PFSK-1 (cell line): ENCODE results near the gene TREM2.

ENCODE experiments used
- FOXP2 ChIP-seq: optimal IDR thresholded peaks from 2 replicates; pipeline ENCODE3; 2011; ENCODE audit warnings: borderline replicate concordance, control low read depth, inconsistent platforms; ENCODE audit not compliant: insufficient read depth; ENCODE audit errors: extremely low read length, extremely low read depth
- POLR2AphosphoS5 ChIP-seq: IDR thresholded peaks from 2 replicates; pipeline ENCODE4 v1.6.1; 2012; ENCODE audit warnings: low read depth, mild to moderate bottlenecking, control low read depth, low read length, moderate library complexity
- SIN3A ChIP-seq: IDR thresholded peaks from 2 replicates; pipeline ENCODE4 v1.6.1; 2012; ENCODE audit warnings: mild to moderate bottlenecking, low read length, moderate library complexity, borderline replicate concordance; ENCODE audit not compliant: insufficient read depth
- TAF1 ChIP-seq: IDR thresholded peaks from 2 replicates; pipeline ENCODE4 v1.6.1; 2012; ENCODE audit warnings: low read length, control low read depth, borderline replicate concordance; ENCODE audit not compliant: insufficient read depth
- TF ChIP-seq, protein P1 (sequence below), 2 experiments: IDR thresholded peaks; 2 replicates each; pipeline versions ENCODE4 v1.6.1 to v1.8.0; 2011 to 2012; ENCODE audit warnings: low read depth in 2 of 2, low read length in 2 of 2, control low read depth in 1 of 2, inconsistent platforms in 1 of 2, mild to moderate bottlenecking in 1 of 2, moderate library complexity in 1 of 2; ENCODE audit not compliant: insufficient read depth in 1 of 2

The TREM2 gene

DNA sequence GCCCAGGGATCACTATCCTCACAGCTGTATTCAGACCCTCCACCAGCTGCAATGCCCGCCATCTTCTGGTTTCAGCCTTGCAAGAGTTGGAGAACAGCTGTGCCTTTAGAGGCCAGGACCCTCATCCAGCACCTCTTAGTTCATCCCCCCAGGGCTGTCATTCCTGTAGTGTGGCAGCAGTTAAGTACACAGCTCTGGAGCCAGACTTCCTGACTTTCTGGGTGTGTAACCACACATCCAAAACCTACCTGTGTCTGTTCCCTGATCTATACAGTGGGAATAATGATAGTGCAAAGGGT, 452 bp upstream of the TREM2 start:
- TF ChIP-seq, protein P1, sequence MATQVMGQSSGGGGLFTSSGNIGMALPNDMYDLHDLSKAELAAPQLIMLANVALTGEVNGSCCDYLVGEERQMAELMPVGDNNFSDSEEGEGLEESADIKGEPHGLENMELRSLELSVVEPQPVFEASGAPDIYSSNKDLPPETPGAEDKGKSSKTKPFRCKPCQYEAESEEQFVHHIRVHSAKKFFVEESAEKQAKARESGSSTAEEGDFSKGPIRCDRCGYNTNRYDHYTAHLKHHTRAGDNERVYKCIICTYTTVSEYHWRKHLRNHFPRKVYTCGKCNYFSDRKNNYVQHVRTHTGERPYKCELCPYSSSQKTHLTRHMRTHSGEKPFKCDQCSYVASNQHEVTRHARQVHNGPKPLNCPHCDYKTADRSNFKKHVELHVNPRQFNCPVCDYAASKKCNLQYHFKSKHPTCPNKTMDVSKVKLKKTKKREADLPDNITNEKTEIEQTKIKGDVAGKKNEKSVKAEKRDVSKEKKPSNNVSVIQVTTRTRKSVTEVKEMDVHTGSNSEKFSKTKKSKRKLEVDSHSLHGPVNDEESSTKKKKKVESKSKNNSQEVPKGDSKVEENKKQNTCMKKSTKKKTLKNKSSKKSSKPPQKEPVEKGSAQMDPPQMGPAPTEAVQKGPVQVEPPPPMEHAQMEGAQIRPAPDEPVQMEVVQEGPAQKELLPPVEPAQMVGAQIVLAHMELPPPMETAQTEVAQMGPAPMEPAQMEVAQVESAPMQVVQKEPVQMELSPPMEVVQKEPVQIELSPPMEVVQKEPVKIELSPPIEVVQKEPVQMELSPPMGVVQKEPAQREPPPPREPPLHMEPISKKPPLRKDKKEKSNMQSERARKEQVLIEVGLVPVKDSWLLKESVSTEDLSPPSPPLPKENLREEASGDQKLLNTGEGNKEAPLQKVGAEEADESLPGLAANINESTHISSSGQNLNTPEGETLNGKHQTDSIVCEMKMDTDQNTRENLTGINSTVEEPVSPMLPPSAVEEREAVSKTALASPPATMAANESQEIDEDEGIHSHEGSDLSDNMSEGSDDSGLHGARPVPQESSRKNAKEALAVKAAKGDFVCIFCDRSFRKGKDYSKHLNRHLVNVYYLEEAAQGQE (IDR thresholded peaks at IDR 0.05; ENCODE audit: insufficient read depth in 1 of 2, low read depth in 2 of 2, low read length in 2 of 2) = no peak

GRCh38 chr6:41161851-41162552, 914 bp downstream of the TREM2 start:
- TF ChIP-seq FOXP2 (no peak), POLR2AphosphoS5 (no peak), TAF1 (no peak), SIN3A (no peak)
- TF ChIP-seq, protein P1 (IDR thresholded peaks at IDR 0.05; ENCODE audit: insufficient read depth in 1 of 2, low read depth in 2 of 2, low read length in 2 of 2) = no peak

DNA sequence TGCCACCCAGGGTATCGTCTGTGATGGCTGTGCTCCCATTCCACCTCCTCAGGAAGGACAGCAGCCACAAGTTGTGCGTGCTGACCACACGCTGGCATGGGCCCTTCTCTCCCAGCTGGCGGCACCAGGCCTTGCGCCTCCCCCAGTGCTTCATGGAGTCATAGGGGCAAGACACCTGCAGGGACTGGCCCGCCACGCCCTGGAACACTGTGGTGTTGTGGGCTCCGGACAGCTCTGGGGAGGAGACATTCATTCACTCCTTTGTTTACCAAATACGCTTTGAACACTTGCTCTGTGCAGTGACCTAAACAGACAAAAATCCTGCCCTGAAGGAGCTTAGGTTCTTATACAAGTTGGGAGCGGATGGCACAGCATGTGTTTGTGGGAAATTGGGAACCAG, 1.5 kb downstream of the TREM2 start:
- TF ChIP-seq POLR2AphosphoS5 = no peak
- TF ChIP-seq FOXP2 = no peak
- TF ChIP-seq, protein P1 (IDR thresholded peaks at IDR 0.05; ENCODE audit: insufficient read depth in 1 of 2, low read depth in 2 of 2, low read length in 2 of 2) = no peak
- TF ChIP-seq SIN3A = no peak

GRCh38 chr6:41160933-41161332, 2.0 kb downstream of the TREM2 start:
- TF ChIP-seq TAF1 (no peak), SIN3A (no peak), POLR2AphosphoS5 (no peak), FOXP2 (no peak)
- TF ChIP-seq, protein P1 (IDR thresholded peaks at IDR 0.05; ENCODE audit: insufficient read depth in 1 of 2, low read depth in 2 of 2, low read length in 2 of 2) = no peak

- TF ChIP-seq SIN3A = no peak
- TF ChIP-seq, protein P1 (IDR thresholded peaks at IDR 0.05; ENCODE audit: insufficient read depth in 1 of 2, low read depth in 2 of 2, low read length in 2 of 2) = no peak
- no peak for TF ChIP-seq FOXP2
- TF ChIP-seq POLR2AphosphoS5 = no peak
- TF ChIP-seq TAF1 = no peak
Observed at GRCh38 chr6:41159415-41160082, 3.4 kb downstream of the TREM2 start.
